HG03025 (cell line): Measurements from ENCODE around the gene GRID2IP.
"Not testable (repeated sequence)": the region's sequence is repeated elsewhere in the genome, so short reads cannot be mapped to it uniquely, and the experiment has no call there.

Experiments used
- ATAC-seq: cut with Tn5 transposase; IDR thresholded peaks from one replicate; pipeline ENCODE4 v1.9.1; 2021; ENCODE audit warnings: mild to moderate bottlenecking, moderate library complexity; ENCODE audit not compliant: unreplicated experiment, low FRiP score

GRID2IP gene

DNA sequence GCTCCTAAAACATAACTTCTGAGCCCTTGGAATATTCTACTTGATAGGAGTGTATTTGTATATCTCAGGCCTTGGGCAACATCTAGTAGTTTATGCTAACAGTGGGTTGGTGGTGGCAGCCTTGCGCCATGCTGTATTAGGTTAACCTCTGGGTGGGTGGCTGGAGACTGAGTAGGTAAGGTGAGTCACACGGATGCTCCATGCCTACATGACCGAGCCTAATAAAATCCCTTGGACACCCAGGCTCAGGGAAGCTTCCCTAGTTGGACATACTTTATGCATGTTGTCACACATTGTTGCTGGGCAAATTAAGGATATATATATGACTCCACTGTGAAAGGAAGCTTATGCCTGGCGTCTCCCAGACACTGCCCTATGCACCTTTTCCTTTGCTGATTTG lies 97.5 kb downstream of the GRID2IP start:
- no peak for ATAC-seq

DNA sequence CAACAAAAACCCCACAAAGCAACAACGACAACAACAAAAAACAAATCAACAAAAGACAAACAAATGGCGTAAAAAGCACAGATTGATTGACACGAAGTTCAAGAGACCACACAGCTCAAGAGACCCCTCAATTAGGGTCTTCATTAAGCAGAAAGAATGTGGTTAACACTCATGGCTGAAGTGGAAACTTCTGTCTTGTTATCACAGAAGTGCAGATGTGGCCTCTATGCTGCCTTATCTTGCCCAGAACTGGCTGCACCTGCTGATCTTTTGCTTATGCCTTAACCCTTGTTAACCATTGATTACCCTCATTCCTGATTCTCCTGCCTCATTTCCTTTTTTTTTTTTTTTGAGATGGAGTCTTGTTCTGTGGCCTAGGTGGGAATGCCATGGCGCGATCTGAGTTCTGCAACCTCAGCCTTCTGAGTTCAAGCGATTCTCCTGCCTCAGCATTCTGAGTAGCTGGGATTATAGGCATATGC lies 100.0 kb downstream of the GRID2IP start:
- no peak for ATAC-seq

DNA sequence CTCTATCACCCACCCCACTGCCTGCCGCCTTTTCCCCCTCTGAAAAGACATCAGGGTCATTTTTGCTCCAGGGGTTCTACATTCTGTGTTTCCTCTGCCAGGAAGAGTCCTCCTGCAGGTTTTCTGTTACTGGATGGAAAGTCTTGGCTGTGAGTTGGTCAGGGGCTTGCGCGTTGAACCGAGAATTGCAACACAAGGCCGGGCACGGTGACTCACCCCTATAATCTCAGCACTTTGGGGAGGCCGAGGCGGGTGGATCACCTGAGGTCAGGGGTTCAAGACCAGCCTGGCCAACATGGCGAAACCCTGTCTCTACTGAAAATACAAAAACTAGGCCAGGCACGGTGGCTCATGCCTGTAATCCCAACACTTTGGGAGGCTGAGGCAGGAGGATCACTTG lies 100.7 kb downstream of the GRID2IP start:
- ATAC-seq, result not testable (repeated sequence)

DNA sequence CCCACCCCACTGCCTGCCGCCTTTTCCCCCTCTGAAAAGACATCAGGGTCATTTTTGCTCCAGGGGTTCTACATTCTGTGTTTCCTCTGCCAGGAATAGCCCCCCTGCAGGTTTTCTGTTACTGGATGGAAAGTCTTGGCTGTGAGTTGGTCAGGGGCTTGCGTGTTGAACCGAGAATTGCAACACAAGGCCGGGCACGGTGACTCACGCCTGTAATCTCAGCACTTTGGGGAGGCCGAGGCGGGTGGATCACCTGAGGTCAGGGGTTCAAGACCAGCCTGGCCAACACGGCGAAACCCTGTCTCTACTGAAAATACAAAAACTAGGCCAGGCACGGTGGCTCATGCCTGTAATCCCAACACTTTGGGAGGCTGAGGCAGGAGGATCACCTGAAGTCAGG lies 101.4 kb downstream of the GRID2IP start:
- ATAC-seq, result not testable (repeated sequence)

DNA sequence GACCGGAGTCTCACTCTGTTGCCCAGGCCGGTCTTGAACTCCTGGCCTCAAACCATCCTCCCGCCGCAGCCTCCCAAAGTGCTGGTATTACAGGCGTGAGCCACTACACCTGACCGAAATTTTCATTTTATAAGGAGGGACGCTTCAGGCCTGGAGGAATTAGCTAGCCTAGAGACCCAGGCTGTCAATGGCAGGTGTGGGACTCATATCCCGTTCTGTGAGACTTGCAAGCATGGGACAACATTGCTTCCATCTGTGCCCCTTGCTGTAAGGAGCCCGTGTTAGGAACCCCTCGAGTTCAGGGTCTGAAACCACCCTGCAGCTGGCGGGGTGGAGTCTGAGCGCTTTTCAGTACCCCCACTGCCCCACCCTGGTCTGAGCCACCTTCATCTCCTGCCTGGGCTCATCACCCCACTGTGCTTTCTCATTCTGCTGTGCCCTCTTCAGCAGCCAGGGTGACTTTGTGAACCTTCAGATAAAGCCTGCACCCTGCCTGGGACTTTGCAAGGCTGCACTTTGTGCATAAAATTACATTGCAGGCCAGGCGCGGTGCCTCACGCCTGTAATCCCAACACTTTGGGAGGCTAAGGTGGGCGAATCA lies 102.2 kb downstream of the GRID2IP start:
- ATAC-seq, result no peak

DNA sequence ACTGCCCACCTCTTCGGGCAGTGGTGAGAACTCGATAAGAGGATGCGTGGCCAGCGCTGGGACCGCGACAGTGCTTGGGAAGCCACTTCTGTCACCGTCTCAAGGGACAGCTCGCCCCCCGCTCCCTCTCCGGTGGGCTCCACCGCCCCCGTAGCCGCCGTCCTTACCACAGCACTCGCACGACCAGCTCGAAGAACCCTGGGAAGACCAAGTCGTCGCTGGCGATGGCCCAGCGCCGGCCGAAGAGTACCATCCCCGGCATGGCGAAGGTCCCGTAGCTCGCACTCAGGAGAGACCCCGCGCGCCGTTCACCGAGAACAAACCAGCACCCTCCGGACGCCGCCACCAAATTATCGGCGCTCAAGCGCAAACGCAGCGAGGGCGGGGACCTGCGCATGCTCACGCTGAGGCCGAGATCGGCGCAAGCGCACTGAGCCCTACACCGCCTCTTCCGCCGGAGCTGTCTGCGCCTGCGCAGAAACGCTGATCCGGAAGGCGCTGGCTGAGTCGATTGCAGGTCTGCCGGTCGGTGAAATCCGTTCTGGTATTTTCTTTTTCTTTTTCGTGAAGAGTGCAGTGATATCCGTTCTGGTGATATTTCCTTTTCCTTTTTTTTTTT lies 103.6 kb downstream of the GRID2IP start, which contains the start of gene DAGLB:
Gene DAGLB (minus strand): TSS at position 374 of the 619 bp plus-strand sequence. CDS start 112 bp downstream, at position 262.
- peak; percentile 77 for ATAC-seq
